H1 (cell line): ENCODE data around the gene CSRNP3. TPM values are rescaled to one million over a fixed set of nuclear protein-coding genes. Genes with fewer than 3 reads are reported as not detected.

ENCODE experiments used
- CTCF ChIA-PET: fragments of 300-600 bp; sonication (Branson Sonifier 250); formaldehyde crosslinking; loops from one replicate; lab custom pipeline; 2021; ENCODE audit not compliant: partially characterized antibody; lab: Charles Lee
- POLR2A ChIA-PET: fragments of 300-600 bp; sonication (Branson Sonifier 250); formaldehyde crosslinking; loops from one replicate; lab custom pipeline; 2021; ENCODE audit warnings: inconsistent platforms; ENCODE audit not compliant: partially characterized antibody; lab: Charles Lee
- DNase-seq, 2 experiments: peaks; one replicate each; pipeline versions ENCODE4 v3.0.0 to v3.0.0-alpha.2; 2010 to 2022; ENCODE audit warnings: low spot score in 2 of 2, low read depth in 1 of 2, mixed read lengths in 1 of 2
- FAIRE-seq: peaks from 2 replicates; lab custom pipeline; 2011; peaks lifted over from hg19 to GRCh38; lab: Jason Lieb, UNC
- H2AFZ ChIP-seq: 2 replicates; pipeline ENCODE4 v1.8.1; 2012; ENCODE audit warnings: low read length, inconsistent platforms
- H2AK5ac ChIP-seq: 2 replicates; pipeline ENCODE4 v1.6.1; 2013; ENCODE audit warnings: low read depth, low read length
- H2BK120ac ChIP-seq: replicated peaks from 2 replicates; pipeline ENCODE3; 2013; ENCODE audit warnings: low read depth, low read length, inconsistent platforms
- H2BK12ac ChIP-seq: 2 replicates; pipeline ENCODE4 v1.6.1; 2013; ENCODE audit warnings: low read depth, low read length
- H2BK15ac ChIP-seq: 2 replicates; pipeline ENCODE4 v1.6.1; 2013; ENCODE audit warnings: low read length
- H2BK20ac ChIP-seq: 2 replicates; pipeline ENCODE4 v1.6.1; 2013; ENCODE audit warnings: low read length
- H2BK5ac ChIP-seq: 2 replicates; pipeline ENCODE4 v1.6.1; 2013; ENCODE audit warnings: low read depth, low read length
- H3K14ac ChIP-seq: 2 replicates; pipeline ENCODE4 v1.6.1; 2013; ENCODE audit warnings: inconsistent platforms; ENCODE audit not compliant: insufficient read length
- H3K18ac ChIP-seq: 2 replicates; pipeline ENCODE4 v1.6.1; 2013; ENCODE audit warnings: low read length; ENCODE audit errors: extremely low read depth
- H3K23ac ChIP-seq: 2 replicates; pipeline ENCODE4 v1.6.1; 2013; ENCODE audit warnings: inconsistent platforms; ENCODE audit not compliant: insufficient read length
- H3K23me2 ChIP-seq: 2 replicates; pipeline ENCODE4 v1.6.1; 2013; ENCODE audit warnings: low read depth, low read length
- H3K27ac ChIP-seq: 2 replicates; pipeline ENCODE4 v1.6.1; 2011; ENCODE audit warnings: low read depth, low read length, inconsistent platforms
- H3K27me3 ChIP-seq, 4 experiments: replicated peaks in 1 of 4; 1 replicate in 1 of 4; 2 replicates in 3 of 4; pipeline versions ENCODE4 v1.6.1 to v1.8.1; 2011 to 2013; ENCODE audit warnings: low read length in 3 of 4, mild to moderate bottlenecking in 3 of 4, inconsistent platforms in 2 of 4, mixed read lengths in 2 of 4, moderate library complexity in 1 of 4; ENCODE audit not compliant: control insufficient read depth in 3 of 4, insufficient read depth in 3 of 4; ENCODE audit errors: extremely low read depth in 1 of 4
- H3K36me3 ChIP-seq, 4 experiments: 2 replicates each; pipeline versions ENCODE4 v1.6.1 to v1.8.1; 2011 to 2013; ENCODE audit warnings: mild to moderate bottlenecking in 4 of 4, low read length in 3 of 4, moderate library complexity in 2 of 4, control low read depth in 1 of 4, inconsistent platforms in 1 of 4; ENCODE audit not compliant: insufficient read depth in 4 of 4, control insufficient read depth in 2 of 4
- H3K4ac ChIP-seq: replicated peaks from 2 replicates; pipeline ENCODE3; 2013; ENCODE audit warnings: low read length, low read depth, mixed read lengths, inconsistent platforms; ENCODE audit not compliant: insufficient read length
- H3K4me1 ChIP-seq, 4 experiments: replicated peaks in 1 of 4; 1 replicate in 1 of 4; 2 replicates in 3 of 4; pipeline versions ENCODE4 v1.6.1 to v1.8.1; 2011 to 2013; ENCODE audit warnings: low read length in 3 of 4, inconsistent platforms in 2 of 4, mixed read lengths in 1 of 4; ENCODE audit not compliant: insufficient read depth in 4 of 4, control insufficient read depth in 3 of 4
- H3K4me2 ChIP-seq, 2 experiments: 2 replicates each; pipeline versions ENCODE4 v1.6.1 to v1.8.1; 2011 to 2013; ENCODE audit warnings: low read depth in 2 of 2, low read length in 2 of 2, control low read depth in 1 of 2, inconsistent platforms in 1 of 2, mild to moderate bottlenecking in 1 of 2; ENCODE audit not compliant: insufficient read depth in 1 of 2
- H3K4me3 ChIP-seq, 4 experiments: fragments of 200-600, 300-600 bp in 1 of 4; sonication (generic), shearing (Covaris generic), sonication (Bioruptor Twin) in 1 of 4; 2 replicates each; pipeline versions ENCODE4 v1.5.1 to v1.8.1; 2011 to 2016; ENCODE audit warnings: low read length in 4 of 4, low read depth in 3 of 4, control low read depth in 2 of 4, inconsistent platforms in 2 of 4, mild to moderate bottlenecking in 2 of 4, mixed read lengths in 1 of 4, moderate library complexity in 1 of 4; ENCODE audit not compliant: insufficient read depth in 2 of 4; ENCODE audit errors: extremely low read depth in 1 of 4
- H3K56ac ChIP-seq: replicated peaks from 2 replicates; pipeline ENCODE3; 2013; ENCODE audit warnings: low read depth, mild to moderate bottlenecking, mixed read lengths, low read length, inconsistent platforms; ENCODE audit not compliant: insufficient read length
- H3K79me1 ChIP-seq: 2 replicates; pipeline ENCODE4 v1.6.1; 2013; ENCODE audit warnings: low read depth, low read length, control low read depth
- H3K79me2 ChIP-seq, 2 experiments: 2 replicates each; pipeline versions ENCODE4 v1.6.1 to v1.8.1; 2012 to 2013; ENCODE audit warnings: low read length in 2 of 2, mild to moderate bottlenecking in 2 of 2, inconsistent platforms in 1 of 2; ENCODE audit not compliant: insufficient read depth in 2 of 2, control insufficient read depth in 1 of 2
- H3K9ac ChIP-seq, 4 experiments: replicated peaks in 1 of 4; 1 replicate in 1 of 4; 2 replicates in 3 of 4; pipeline versions ENCODE4 v1.6.1 to v1.8.1; 2011 to 2013; ENCODE audit warnings: low read depth in 3 of 4, low read length in 3 of 4, control low read depth in 2 of 4, mild to moderate bottlenecking in 2 of 4, moderate library complexity in 2 of 4, inconsistent platforms in 1 of 4; ENCODE audit errors: extremely low read depth in 1 of 4
- H3K9me3 ChIP-seq, 2 experiments: 2 replicates each; pipeline versions ENCODE4 v1.6.1 to v1.8.1; 2012 to 2013; ENCODE audit warnings: mild to moderate bottlenecking in 2 of 2, moderate library complexity in 2 of 2, control low read depth in 1 of 2, inconsistent platforms in 1 of 2, low read depth in 1 of 2, low read length in 1 of 2, mixed read lengths in 1 of 2; ENCODE audit not compliant: insufficient read depth in 2 of 2
- H4K20me1 ChIP-seq, 2 experiments: replicated peaks in 1 of 2; 2 replicates each; pipeline versions ENCODE3 to v1.8.1; 2011 to 2013; ENCODE audit warnings: inconsistent platforms in 2 of 2, low read length in 2 of 2, mild to moderate bottlenecking in 1 of 2; ENCODE audit not compliant: insufficient read depth in 2 of 2, control insufficient read depth in 1 of 2
- H4K5ac ChIP-seq: 2 replicates; pipeline ENCODE4 v1.6.1; 2013; ENCODE audit warnings: low read length, low read depth, mixed read lengths, inconsistent platforms; ENCODE audit not compliant: insufficient read length
- H4K8ac ChIP-seq: 2 replicates; pipeline ENCODE4 v1.8.0; 2013; ENCODE audit warnings: mild to moderate bottlenecking, moderate library complexity, low read length, inconsistent platforms; ENCODE audit not compliant: insufficient read depth; ENCODE audit errors: extremely low read depth
- H4K91ac ChIP-seq: replicated peaks from 2 replicates; pipeline ENCODE3; 2013; ENCODE audit warnings: low read length, mixed read lengths, inconsistent platforms; ENCODE audit not compliant: insufficient read length
- BACH1 ChIP-seq: IDR thresholded peaks from 2 replicates; pipeline ENCODE4 v1.6.1; 2012; ENCODE audit warnings: low read length, improper control_type of control experiment
- BRCA1 ChIP-seq: IDR thresholded peaks from 2 replicates; pipeline ENCODE4 v1.6.1; 2012; ENCODE audit warnings: low read depth, low read length, improper control_type of control experiment
- E2F6 ChIP-seq: IDR thresholded peaks from 2 replicates; pipeline ENCODE4 v1.6.1; 2012; ENCODE audit warnings: inconsistent platforms
- EGR1 ChIP-seq: IDR thresholded peaks from 2 replicates; pipeline ENCODE4 v1.6.1; 2011; ENCODE audit warnings: low read depth, low read length, borderline replicate concordance
- HDAC2 ChIP-seq, 2 experiments: fragments of 300-600 bp in 1 of 2; sonication (generic) in 1 of 2; IDR thresholded peaks; 2 replicates each; pipeline ENCODE4 v1.6.1; 2011 to 2012; ENCODE audit warnings: low read depth in 2 of 2, low read length in 2 of 2, mild to moderate bottlenecking in 2 of 2, moderate library complexity in 2 of 2, borderline replicate concordance in 1 of 2, inconsistent platforms in 1 of 2
- JUN ChIP-seq: IDR thresholded peaks from 2 replicates; pipeline ENCODE4 v1.6.1; 2011; ENCODE audit warnings: low read depth, mild to moderate bottlenecking, improper control_type of control experiment, low read length
- KDM5A ChIP-seq: fragments of 200-600 bp; IDR thresholded peaks from 2 replicates; pipeline ENCODE4 v1.7.1; 2012; ENCODE audit warnings: mild to moderate bottlenecking, low read length, inconsistent platforms, mixed read lengths
- MAX ChIP-seq: IDR thresholded peaks from 2 replicates; pipeline ENCODE4 v1.6.1; 2012; ENCODE audit warnings: inconsistent platforms
- RBBP5 ChIP-seq: IDR thresholded peaks from 2 replicates; pipeline ENCODE4 v1.7.1; 2012; ENCODE audit warnings: low read depth, mild to moderate bottlenecking, inconsistent platforms, low read length, moderate library complexity, borderline replicate concordance
- RNF2 ChIP-seq: fragments of 200-900, 300-1000 bp; sonication (generic); IDR thresholded peaks from 2 replicates; pipeline ENCODE4 v1.7.1; 2016; ENCODE audit warnings: borderline replicate concordance, low read depth, mild to moderate bottlenecking, antibody characterized with exemption, low read length; ENCODE audit not compliant: poor library complexity, severe bottlenecking; ENCODE audit errors: missing control alignments
- SIX5 ChIP-seq: IDR thresholded peaks from 2 replicates; pipeline ENCODE4 v1.6.1; 2011; ENCODE audit warnings: mild to moderate bottlenecking, low read depth, low read length
- SP2 ChIP-seq: IDR thresholded peaks from 2 replicates; pipeline ENCODE4 v1.6.1; 2012; ENCODE audit warnings: mild to moderate bottlenecking, low read length, inconsistent platforms
- TAF1 ChIP-seq: IDR thresholded peaks from 2 replicates; pipeline ENCODE4 v1.6.1; 2011; ENCODE audit warnings: mild to moderate bottlenecking, low read depth, low read length
- TCF12 ChIP-seq: IDR thresholded peaks from 2 replicates; pipeline ENCODE4 v1.6.1; 2011; ENCODE audit warnings: low read depth, mild to moderate bottlenecking, low read length
- WGBS, 2 experiments: shearing (Covaris generic) in 1 of 2; methylation state at CpG; one replicate each; pipeline versions ENCODE4 v1.1.6 to v1.1.7; 2013 to 2015; ENCODE audit warnings: low lambda C conversion rate in 2 of 2, mixed read lengths in 2 of 2, inconsistent platforms in 1 of 2, low coverage in 1 of 2, missing lambda C conversion rate in 1 of 2; ENCODE audit not compliant: insufficient replicate concordance in 2 of 2, insufficient coverage in 1 of 2, insufficient read length in 1 of 2; ENCODE audit errors: extremely low coverage in 1 of 2, missing lambda C conversion rate in 1 of 2; 5-methylcytosine and 5-hydroxymethylcytosine counted together
- polyA plus RNA-seq, 7 experiments: library from polyadenylated mRNA; depleted of rRNA in 3 of 7; stranded (reverse) in 5 of 7; unstranded in 2 of 7; fragments of >200 nt in 5 of 7; fragments of 200-250 nt in 2 of 7; gene quantifications; 1 replicate in 5 of 7; 2 replicates in 1 of 7; 4 replicates in 1 of 7; pipeline versions ENCODE4 v1.2.1 to v1.2.3, GENCODE V29; 2011 to 2013; ENCODE audit warnings: missing spikeins in 2 of 7, mixed read lengths in 2 of 7
- total RNA-seq: library from RNA; stranded (reverse); fragmentation: NEBNext Ultra II Directional; extraction: Animal tissue kit (Norgen Biotek cat#: 25700); gene quantifications from 2 replicates; pipeline ENCODE4 v1.2.1, GENCODE V29; 2021

CSRNP3 gene
- total and polyA plus RNA-seq, 2 of the 8 experiments (the other 6 are each of a cell fraction or from before 2014, with no cell fraction given) = 1.3 to 6.5 TPM

GRCh38 chr2:165466386-165466785 lies 3.1 kb upstream of the CSRNP3 start:
- Histone ChIP-seq H4K8ac (no peak overlapping the region), H2BK5ac (no peak overlapping the region), H3K56ac (no peak overlapping the region), H2AK5ac (no peak overlapping the region), H3K9me3 (no peaks in the 10 kb centered on the region), H3K23ac (no peak overlapping the region), H3K79me1 (no peaks in the 10 kb centered on the region), H3K4me1 (peaks cover 0 to 5% (median 0%) of the 10 kb centered on the region in 4 experiments; a peak in 2 of 7 replicates), H3K18ac (no peak overlapping the region), H3K9ac (no peak overlapping the region), H3K4me3 (no peak overlapping the region), H3K27me3 (no peaks in the 10 kb centered on the region), H2BK12ac (no peak overlapping the region), H3K79me2 (peaks cover 0 to 11% of the 10 kb centered on the region in 2 experiments; a peak in 2 of 4 replicates), H2BK120ac (no peak overlapping the region), H3K14ac (no peak overlapping the region), H4K5ac (no peak overlapping the region), H2BK15ac (no peak overlapping the region), H3K36me3 (no peaks in the 10 kb centered on the region), H4K20me1 (no peaks in the 10 kb centered on the region), H4K91ac (no peak overlapping the region), H2AFZ (peak overlapping the region; percentile 15; the same call in 1 of the 2 replicates), H3K23me2 (no peaks in the 10 kb centered on the region), H3K4ac (no peak overlapping the region), H3K27ac (no peak overlapping the region), H2BK20ac (no peak overlapping the region), H3K4me2 (no peak overlapping the region)
- FAIRE-seq = no peak
- WGBS, 2 experiments = 90% methylated on average over 2 of the region's 2 CpGs; no CpG with 5 or more reads in 1 of the 2 experiments
- POLR2A ChIA-PET = no interaction called here
- CTCF ChIA-PET = no interaction called here
- DNase-seq = no peak
- TF ChIP-seq SP2 (no peak), JUN (no peak), HDAC2 (IDR thresholded peaks at IDR 0.05; ENCODE audit: borderline replicate concordance in 1 of 2, low read depth in 2 of 2, low read length in 2 of 2) (no peak), TAF1 (no peak), EGR1 (no peak), BRCA1 (no peak), E2F6 (no peak), KDM5A (no peak), BACH1 (no peak), RNF2 (no peak), SIX5 (no peak), RBBP5 (no peak), MAX (no peak), TCF12 (no peak)
